Testis (tissue), 2 donors: ENCODE results near the gene THSD1.

ENCODE experiments used
- CTCF ChIP-seq, 3 experiments: fragments of 450-650 bp in 2 of 3; fragments of 200-600 bp in 1 of 3; sonication (generic) in 1 of 3; IDR thresholded peaks; one replicate each; pipeline ENCODE4 v1.5.1; 2016 to 2019; ENCODE audit warnings: antibody characterized with exemption in 3 of 3, mild to moderate bottlenecking in 2 of 3, moderate library complexity in 1 of 3
- POLR2A ChIP-seq: fragments of 450-650 bp; IDR thresholded peaks from one replicate; pipeline ENCODE4 v1.6.1; 2017; ENCODE audit warnings: antibody characterized with exemption, mild to moderate bottlenecking, moderate library complexity

- TF ChIP-seq CTCF (IDR thresholded peaks at IDR 0.05) (no peak), POLR2A (no peak)
Measured at GRCh38 chr13:52393572-52394357, 12.2 kb downstream of the THSD1 start.
